HG03025 (cell line): ENCODE data around the gene OPCML.

Experiments
- ATAC-seq: cut with Tn5 transposase; IDR thresholded peaks from one replicate; pipeline ENCODE4 v1.9.1; 2021; ENCODE audit warnings: mild to moderate bottlenecking, moderate library complexity; ENCODE audit not compliant: unreplicated experiment, low FRiP score

Gene OPCML

DNA sequence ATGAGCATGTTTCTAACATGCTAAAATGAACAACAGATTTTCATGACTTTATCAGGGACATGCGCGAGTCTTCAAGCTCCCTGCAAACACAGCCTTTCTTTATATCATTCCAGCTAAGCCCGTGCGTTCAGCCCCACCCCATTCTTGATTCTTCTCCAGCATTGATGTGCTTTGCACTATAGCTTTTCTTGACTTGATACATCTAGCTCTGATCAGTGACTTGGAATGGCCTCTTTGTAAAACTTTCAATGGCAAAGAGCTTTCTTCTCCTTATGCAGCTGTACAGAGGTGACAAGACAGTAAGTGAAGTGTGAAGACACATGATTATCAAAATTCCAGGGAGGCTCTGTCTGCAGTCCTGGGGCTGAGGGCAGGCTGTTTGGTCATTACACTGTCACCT is 561.0 kb downstream of the OPCML start:
- ATAC-seq: no peak

DNA sequence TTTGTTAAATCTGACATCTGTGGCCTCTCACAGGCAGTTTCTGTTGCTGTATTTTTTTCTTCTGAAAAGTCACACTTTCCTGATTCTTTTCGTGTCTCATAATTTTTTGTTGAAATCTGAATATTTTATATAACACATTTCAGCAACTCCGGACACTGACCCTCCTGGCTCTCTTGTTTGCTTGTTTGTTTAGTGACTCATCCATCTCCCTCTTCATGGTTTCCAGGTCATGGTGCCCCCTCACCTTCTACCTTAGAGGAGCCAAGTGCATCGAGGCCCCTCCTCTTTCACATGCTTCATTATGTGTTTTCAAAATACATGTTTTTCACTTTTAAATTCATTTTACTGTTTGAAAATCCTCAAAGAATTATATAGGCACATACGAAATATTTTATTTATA is 562.4 kb downstream of the OPCML start:
- no peak for ATAC-seq

DNA sequence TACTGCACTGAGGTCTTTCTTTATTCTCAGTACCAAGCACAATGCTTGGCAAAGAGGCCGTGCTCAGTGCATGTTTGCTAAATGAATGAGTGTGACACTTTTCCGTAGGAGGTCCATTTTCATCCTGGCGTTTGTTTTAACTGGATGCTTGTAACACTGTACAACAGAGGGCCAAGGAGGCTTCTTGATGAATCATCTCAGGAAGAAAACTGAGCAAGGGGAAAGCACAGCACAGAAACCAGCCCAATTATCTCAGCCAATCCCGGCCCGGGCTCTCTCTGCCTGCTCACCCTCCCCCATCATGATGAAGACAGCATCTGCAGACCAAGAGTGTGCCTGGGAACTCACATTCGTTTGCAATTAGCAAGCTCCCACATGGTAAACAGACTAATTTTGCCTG is 570.3 kb downstream of the OPCML start:
- no peak for ATAC-seq

DNA sequence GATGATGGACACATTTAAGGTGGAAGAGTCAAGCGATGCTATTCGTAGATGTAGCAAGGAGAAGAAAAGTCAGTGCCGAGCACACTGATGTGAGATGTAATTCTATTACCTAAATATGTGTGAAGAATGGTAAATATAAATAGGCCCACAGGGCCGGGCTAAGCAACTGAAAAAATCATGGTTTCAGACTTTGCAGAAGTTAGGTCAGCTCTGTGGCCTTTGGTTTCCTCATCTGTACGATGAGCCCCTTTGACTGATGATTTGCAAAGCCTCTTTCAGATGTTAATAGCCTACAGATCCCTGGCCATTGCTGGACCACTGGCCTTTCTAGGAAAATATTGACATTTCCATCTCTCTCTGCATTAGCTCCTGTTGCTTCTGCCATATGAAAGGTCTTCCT is 570.8 kb downstream of the OPCML start:
- no peak for ATAC-seq

DNA sequence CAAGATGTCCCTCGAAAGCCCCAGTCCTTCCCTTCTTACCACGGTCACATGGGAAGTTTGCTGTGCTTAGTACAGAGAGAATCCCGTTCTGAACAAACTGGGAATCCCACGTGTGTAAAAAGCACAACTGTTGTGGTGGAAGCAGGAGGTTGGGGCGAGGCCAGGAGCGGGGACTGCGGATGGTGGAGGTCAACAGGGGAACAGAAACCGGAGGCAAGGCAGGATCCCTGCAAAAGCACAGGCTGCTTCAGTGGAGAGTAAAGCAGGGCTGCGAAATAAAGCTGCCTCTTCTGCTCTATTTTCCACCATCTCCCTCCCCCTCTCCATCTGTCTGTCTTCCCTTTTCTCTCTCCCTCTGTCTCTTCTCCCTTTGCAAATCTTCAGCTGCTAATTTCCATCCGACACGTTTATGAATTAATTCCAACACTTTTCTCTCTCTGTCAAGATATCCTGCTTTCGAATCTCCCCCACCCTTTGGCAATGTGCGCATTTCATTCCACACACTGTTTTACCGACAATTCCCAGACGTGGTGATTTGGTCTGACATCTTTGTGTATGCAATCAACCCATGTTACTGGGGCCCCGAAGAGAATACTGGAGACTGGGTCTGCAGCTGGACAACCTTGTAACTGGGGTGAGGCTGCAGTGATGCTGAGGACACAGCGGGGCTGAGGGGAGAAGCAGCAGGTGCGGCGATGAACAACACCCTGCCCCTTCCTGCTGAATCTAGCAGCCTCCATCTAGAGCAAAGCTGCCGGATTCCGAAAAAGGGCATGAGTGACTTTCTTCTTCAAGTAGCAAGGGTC is 571.8 kb downstream of the OPCML start:
- no peak for ATAC-seq

DNA sequence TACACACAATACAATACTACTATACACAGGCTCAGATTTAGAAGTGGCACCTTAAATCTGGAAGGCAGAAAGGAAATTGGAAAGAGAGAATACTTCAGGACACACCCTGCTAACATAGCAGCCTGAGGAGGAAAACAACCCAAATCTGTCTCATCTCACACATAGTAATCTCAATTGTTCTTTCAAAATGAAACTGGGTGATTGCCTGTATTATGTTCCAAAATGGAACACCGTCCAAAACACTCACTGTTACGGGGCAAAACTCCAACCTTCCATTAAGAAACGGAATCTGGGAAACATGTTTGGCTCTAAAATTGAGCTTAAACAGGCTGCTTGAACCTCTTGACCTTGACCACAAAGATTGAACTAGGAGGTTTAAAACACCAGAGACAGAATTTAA is 572.6 kb downstream of the OPCML start:
- no peak for ATAC-seq

DNA sequence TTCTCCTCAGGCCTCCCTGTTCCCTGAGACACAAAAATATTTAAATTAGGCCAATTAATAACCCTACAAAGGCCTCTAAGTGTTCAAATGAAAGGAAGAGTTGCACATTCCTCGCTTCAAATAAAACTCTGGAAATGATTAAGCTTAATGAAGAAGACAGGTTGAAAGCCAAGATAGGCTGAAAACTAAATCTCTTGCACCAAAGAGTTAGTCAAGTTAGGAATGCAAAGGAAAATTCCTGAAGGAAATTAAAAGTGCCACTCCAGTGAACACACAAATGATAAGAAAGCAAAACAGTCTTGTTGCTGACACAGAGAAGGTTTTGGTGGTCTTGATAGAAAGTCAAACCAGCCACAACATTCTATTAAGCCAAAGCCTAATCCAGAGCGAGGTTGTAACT is 574.4 kb downstream of the OPCML start:
- ATAC-seq: no peak

DNA sequence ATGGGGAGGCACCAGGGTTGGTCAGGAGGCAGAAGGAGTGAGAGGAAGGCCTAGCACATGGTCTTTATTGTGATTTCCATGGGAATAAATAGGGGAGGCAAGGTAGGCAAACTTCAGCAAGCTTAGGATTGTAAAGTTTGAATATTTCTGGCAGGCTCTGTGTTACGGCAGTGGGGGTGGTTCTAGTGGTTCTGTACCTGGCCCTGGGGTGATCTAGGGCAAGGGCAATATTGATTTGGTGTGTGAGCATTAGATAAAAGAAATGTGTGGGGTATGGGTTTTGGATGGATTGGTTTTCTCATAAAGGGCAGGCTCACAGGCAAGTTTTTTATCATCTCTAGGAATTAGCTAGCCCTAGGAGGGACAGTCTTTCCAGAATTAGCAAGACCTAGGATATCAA is 584.0 kb downstream of the OPCML start:
- no peak for ATAC-seq

DNA sequence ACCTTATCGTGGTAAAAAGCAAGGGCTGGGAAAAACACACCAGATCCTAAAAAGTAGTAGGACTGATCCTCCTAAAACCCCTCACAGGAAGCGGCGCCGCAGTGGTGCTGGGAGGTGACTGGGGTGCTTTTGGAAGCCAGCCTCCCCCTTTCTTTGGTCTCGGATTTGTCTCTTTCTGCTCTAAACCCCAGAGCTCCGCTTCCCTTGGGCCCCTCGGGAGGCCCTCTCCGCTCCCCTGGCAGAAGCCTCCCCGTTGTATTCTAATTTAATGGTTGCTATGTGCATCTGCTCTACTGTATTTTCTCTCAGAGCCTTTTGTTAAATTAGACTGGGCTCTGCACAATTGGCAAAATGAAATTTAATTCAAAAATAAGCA is 587.7 kb downstream of the OPCML start:
- ATAC-seq: no peak

DNA sequence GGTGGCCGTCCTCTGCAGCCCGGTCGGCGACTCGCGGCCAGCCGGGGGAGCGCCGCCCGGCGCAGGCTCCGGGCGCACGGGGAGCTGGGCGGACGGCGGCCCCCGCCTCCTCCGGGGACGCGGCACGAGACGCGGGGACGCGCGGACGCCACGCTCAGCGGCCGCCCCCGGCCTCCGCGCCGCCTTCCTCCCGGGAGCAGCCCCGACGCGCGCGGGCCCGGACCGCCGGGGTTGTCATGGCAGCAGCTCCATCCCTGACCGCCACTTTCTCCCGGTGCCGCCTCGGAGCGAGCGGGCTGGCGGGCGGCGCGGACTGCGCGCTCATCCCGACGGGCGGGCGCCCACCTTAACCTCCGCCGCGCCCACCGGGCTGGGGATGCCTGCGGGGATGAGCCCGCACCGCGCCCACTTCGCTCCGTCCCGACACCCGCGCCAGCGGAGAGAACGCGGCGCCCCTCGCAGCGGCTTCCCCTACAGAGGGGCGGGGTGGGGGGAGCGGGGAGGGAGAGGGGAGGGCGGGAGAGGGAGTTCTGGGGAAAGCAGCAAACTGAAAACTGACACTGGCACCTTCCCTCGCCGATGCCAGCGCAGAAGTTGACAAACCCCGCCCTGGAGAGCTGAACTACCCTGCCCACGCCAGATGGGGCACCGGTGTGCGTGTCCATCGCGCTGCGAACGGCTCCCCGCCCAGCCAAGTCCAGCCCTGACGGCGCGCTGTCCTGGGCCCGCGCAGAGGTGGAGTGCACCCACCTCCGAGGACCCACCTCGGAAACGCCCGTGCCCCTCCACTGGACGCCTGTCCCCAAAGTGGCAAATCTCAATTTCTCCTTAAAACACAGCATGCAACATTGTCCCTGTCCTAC is 588.4 kb downstream of the OPCML start:
- no peak for ATAC-seq

DNA sequence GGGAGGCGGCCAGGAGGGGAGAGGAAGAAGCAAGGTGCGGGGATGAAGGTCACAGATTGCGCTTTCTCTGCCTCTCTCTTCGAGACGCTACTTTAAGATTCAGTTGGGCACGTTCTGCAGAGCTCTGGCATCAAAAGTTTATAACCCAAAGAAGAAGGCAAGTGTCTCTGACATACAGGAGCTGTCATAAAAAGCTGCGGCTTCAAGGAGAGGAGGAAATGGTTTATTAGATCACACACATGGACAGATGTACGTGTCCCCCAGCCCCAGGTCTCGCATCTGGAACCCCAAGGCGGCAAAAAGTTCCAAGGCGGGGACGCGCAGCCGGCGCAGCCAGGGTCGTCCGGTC is 589.0 kb downstream of the OPCML start:
- ATAC-seq: no peak

DNA sequence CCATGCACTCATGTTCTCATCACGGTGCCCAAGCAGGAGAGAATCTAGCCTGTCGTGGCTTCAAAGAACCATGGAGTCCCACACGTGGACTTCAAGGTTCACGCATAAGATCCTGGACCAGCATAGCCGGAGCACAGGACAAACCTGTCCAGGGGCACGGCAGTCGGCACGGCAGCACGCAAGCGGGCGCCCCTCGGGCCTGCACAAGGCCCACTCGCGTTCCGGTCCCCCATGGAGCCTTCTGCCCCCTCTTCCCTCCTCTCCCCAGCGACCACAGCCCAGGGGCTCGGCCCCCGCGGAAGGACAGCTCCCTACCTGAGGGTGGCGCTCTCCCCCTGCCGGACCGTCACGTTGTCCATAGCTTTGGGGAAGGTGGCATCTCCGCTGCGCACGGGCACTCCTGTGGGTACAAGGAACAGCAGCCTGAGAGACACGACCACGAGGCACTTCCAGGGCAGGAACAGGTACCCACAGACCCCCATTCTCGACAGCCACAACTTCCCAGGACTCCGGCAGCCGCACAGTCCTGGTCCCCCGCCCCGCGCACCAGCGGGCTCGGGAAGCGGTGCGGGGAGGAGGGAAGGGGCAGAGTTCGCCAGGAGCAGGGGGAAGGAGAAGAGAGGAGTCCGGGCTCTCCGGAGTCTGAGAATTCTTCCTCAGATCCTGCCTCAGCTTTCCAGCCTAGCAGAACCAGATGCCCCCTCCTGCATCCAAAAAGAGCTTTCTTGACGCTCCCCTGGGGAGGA is 589.5 kb downstream of the OPCML start:
- ATAC-seq: no peak

DNA sequence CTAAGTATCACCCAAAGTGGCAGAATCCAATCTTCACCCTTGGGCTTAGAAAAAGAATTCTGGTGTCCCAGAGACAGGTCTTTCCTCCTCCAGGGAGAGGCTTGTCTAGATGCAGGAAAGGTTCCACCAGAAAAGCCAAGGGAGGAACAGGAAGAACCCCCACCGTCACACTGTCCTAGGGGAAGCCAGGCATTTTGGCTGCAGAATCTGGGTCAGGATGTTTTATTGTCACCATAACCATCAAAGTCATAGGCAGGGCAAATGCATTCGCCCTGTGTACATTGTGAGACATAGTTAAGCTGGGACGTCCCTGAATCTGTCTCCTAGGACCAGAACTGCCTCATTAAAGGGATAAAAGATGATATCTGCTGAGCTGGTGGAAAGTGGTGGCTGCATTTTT is 590.5 kb downstream of the OPCML start:
- no peak for ATAC-seq

DNA sequence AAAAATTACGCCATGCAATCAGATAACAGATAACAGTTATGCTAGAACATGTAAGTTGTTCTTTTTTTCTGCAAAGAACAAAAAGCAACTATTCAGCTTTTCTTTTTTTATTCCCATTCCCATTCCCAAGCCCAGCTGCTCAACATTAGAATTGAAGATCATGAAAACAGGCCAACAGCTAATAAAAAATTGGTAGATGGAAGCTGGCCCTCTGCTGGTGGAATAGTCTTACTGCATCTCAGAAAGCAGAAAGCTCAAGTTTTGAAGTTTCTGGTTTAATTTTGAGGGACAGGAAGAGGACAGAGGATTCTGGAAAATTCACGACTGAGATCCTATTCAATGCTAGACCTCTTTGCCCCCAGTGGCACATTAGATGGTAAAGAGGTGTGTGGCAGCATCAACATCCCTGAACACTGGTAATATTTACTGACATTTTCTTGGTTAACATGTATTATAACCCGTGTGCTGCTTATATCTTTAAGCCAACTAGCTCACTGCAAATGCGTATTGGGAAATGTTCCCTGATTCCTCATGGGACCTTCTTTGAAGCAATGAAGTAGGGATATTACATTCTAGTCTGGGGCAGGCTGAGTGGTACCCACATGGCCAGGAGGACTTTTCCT is 591.2 kb downstream of the OPCML start:
- no peak for ATAC-seq

DNA sequence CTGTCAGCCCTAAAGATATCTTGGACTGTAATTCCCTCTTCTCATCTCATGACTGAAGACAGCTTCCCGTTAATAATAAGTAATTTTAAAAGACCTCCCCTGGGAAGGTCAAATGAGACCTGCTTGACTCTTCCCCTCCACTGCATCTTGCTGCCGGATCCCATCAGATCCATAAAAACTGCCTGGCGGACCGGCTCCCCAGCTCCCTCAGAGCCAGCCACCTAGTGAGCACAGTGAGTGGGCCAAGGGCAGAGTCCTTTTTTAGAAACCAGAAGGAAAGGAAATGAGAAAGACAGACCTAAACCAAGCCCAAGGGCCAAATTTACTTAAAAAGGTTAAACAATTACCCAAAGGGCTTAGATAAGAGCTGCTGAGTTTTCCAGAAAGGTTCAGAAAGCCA is 595.3 kb downstream of the OPCML start:
- ATAC-seq: no peak

DNA sequence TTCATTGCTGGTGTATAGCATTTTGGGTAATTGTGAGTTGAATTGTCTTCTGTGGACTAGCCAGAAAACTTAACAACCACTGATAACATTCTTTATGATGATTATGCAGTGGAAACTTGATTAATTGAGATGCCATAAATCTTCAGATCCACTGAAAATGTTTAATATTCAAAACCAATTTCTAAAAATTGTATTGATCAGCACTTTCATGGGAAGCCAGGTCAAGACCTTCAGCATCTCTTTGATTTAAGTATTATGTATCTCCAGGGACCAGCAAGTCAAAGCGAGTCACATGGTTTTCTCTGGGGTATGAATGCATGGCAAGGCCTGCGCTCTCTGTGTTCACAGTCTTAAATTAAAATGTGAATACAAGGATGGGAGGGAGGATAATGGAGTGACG is 596.9 kb downstream of the OPCML start:
- ATAC-seq: no peak

DNA sequence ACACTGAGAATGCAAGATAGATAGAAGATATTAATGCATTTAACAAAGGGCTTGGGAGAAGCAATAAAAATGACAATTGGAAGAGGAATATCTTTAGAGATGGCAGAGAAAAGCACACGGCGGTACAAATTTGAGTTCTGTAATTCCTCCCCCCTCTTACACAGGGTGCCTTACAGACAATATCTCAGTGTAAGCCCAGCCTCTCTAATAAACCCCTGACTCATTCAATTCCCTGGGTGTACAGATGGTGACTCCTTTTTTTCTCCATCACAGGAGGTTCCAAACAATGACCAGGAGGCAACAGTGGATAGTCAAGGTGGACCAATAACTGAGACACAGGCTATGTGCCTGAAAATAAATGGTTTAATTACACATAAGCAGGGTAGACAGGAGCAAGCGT is 598.6 kb downstream of the OPCML start:
- ATAC-seq: no peak

DNA sequence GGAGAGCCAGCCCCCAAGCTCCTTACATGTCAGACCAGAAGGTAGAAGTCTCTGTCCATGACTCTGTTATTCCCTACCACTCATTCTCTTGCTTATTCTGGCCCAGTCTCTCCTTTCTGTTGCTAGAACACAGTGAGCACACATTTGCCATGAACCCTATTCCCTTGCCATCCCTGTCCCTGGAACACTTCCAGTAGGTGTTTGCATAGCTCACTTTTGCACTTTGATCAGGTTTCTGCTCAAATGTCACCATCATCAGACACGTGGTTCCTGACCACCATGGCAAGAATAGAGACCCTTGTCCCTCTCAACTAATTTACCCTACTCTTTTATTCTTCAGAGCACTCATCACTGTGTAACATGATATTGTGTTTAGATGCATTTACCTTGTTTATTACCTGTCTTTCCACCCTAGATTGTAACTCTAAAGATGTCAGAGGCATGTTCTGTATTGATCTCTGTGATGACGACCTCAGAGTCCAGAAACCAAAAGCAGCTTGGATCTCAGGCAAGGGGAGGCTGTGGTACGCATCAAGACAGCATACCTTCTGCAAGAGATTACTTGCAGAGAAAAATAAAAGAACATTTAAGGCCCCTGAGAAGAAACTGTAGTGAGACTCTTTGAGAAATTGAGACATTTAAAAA is 606.4 kb downstream of the OPCML start:
- no peak for ATAC-seq

DNA sequence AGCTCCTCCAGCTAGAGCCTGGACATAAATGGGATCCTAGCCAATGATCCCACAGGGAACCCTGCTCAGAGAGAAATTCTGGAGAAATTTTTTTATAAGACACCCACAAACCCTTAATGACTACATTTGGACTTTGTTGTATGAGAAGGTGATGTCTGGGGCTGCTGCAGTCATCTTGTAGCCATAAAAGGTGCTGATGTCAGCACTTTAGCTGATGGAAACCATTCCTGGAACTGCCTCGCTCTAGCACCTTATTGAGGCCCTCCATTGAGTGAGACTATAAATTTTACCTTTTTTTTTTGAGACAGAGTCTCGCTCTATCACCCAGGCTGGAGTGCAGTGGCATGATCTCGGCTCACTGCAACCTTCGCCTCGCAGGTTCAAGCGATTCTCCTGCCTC is 610.7 kb downstream of the OPCML start:
- ATAC-seq: no peak

DNA sequence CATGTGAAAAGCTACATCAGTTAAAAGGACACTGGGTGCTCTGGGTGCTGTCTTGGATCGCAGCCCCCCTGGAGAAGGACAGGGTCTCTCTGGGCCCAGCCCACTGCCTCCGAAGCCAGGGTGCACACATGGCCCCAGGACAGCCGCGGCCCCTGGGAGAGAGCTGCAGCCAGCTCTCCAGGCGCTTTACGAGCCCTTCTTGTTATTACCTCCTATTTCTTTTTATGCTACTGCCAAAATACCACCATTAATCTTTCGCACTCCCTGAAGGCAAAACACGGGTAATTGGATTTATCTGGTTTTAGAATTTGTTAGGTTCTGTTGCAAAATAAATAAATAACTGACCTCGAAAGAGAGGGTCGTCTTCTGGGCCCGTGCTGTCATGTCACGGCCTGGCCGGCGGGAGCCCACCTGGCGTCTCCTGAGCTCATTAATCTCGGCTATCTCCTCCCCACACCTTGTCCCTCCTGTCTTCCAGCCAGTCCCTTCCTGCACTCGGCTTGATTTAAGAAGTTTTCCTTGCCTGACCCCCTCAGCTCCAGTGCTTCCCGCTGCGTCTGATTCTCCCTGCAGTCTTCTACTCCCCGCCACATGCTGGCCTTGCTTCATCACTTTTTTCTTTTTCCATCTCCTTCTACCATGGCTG is 611.7 kb downstream of the OPCML start:
- ATAC-seq: no peak
